A549 (cell line): ENCODE measurements around the gene FER1L5. TPM values are rescaled to one million over a fixed set of nuclear protein-coding genes. Genes with fewer than 3 reads are reported as not detected.

Experiments used
- ATAC-seq, 2 experiments: fragments of 200-7000 bp in 1 of 2; fragments of >200 bp in 1 of 2; cut with Nextera tagmentation in 1 of 2; cut with Tn5 transposase in 1 of 2; 3 replicates each; pipeline versions ENCODE4 v1.8.0 to v1.9.1; 2018 to 2020; ENCODE audit warnings: mild to moderate bottlenecking in 1 of 2, moderate library complexity in 1 of 2
- CTCF ChIA-PET: fragments of 300-600 bp; sonication (Branson Sonifier 250); formaldehyde crosslinking; extraction: SDS; loops from one replicate; lab custom pipeline; 2021; ENCODE audit warnings: antibody characterized with exemption, inconsistent platforms; lab: Yijun Ruan, JAX
- POLR2A ChIA-PET: fragments of 350-600 bp; formaldehyde crosslinking; extraction: SDS; loops from one replicate; lab custom pipeline; 2021; ENCODE audit warnings: antibody characterized with exemption, inconsistent platforms; lab: Yijun Ruan, JAX
- DNase-seq, 2 experiments: peaks; one replicate each; pipeline versions ENCODE4 v3.0.0 to v3.0.0-alpha.2; 2011 to 2016; ENCODE audit warnings: low read depth in 1 of 2, low spot score in 1 of 2
- FAIRE-seq: peaks from 2 replicates; lab custom pipeline; 2011; peaks lifted over from hg19 to GRCh38; lab: Jason Lieb, UNC
- H3K27ac ChIP-seq, 2 experiments: fragments of >200 bp; sonication (Bioruptor Twin); formaldehyde crosslinking; 3 replicates each; pipeline ENCODE4 v1.5.1; 2016 to 2017
- H3K4me1 ChIP-seq: fragments of >200 bp; sonication (Bioruptor Twin); formaldehyde crosslinking; 3 replicates; pipeline ENCODE4 v1.6.1; 2016
- H3K4me2 ChIP-seq: fragments of >200 bp; sonication (Bioruptor Twin); formaldehyde crosslinking; 3 replicates; pipeline ENCODE4 v1.6.1; 2016
- H3K4me3 ChIP-seq: fragments of >200 bp; sonication (Bioruptor Twin); formaldehyde crosslinking; 3 replicates; pipeline ENCODE4 v1.5.1; 2016
- H3K9me3 ChIP-seq: fragments of >200 bp; sonication (Bioruptor Twin); formaldehyde crosslinking; 3 replicates; pipeline ENCODE4 v1.6.1; 2016
- FOSB ChIP-seq: fragments of 250-450 bp; sonication (Bioruptor Pico); IDR thresholded peaks from 2 replicates; pipeline ENCODE4 v1.5.0; 2020; ENCODE audit warnings: mild to moderate bottlenecking, moderate library complexity
- FOSL2 ChIP-seq, 2 experiments: fragments of 450-650 bp in 1 of 2; fragments of >200 bp in 1 of 2; sonication (Bioruptor Twin) in 1 of 2; formaldehyde crosslinking; IDR thresholded peaks; 2 replicates each; pipeline versions ENCODE4 v1.5.0 to v1.6.1; 2016 to 2020; ENCODE audit warnings: mild to moderate bottlenecking in 1 of 2, moderate library complexity in 1 of 2
- GATA3 ChIP-seq: IDR thresholded peaks from 2 replicates; pipeline ENCODE4 v1.6.1; 2012; ENCODE audit warnings: borderline replicate concordance
- HDAC2 ChIP-seq: fragments of 200-600 bp; sonication (generic); IDR thresholded peaks from 2 replicates; pipeline ENCODE4 v1.6.1; 2016
- HOXB5 ChIP-seq: fragments of 250-450 bp; sonication (Bioruptor Pico); IDR thresholded peaks from 2 replicates; pipeline ENCODE4 v1.5.0; 2020; ENCODE audit warnings: mild to moderate bottlenecking, moderate library complexity
- MAFK ChIP-seq: fragments of 450-650 bp; IDR thresholded peaks from 2 replicates; pipeline ENCODE4 v1.6.1; 2014; ENCODE audit not compliant: partially characterized antibody
- RCOR1 ChIP-seq: fragments of 150-350 bp; IDR thresholded peaks from 2 replicates; pipeline ENCODE4 v1.6.1; 2014; ENCODE audit warnings: antibody characterized with exemption, low read length, low read depth
- SREBF2 ChIP-seq: fragments of 450-650 bp; IDR thresholded peaks from 2 replicates; pipeline ENCODE4 v1.6.1; 2014; ENCODE audit warnings: mild to moderate bottlenecking, moderate library complexity
- ZSCAN20 ChIP-seq: fragments of 250-450 bp; sonication (Bioruptor Pico); IDR thresholded peaks from 2 replicates; pipeline ENCODE4 v1.8.0; 2022; ENCODE audit warnings: mild to moderate bottlenecking, moderate library complexity
- WGBS: methylation state at CpG from one replicate; pipeline ENCODE4 v1.1.6; 2017; ENCODE audit errors: missing lambda C conversion rate; 5-methylcytosine and 5-hydroxymethylcytosine counted together
- polyA plus RNA-seq, 4 experiments: library from polyadenylated mRNA; depleted of rRNA in 3 of 4; stranded (reverse); fragments of >200 nt; fragmentation: RNase III in 1 of 4; extraction: RNeasy Plus Mini Kit Qiagen cat#74134 plus additional on column Dnase treatment in 1 of 4; gene quantifications; 2 replicates in 3 of 4; 3 replicates in 1 of 4; pipeline ENCODE4 v1.2.3, GENCODE V29; 2011 to 2017
- TF ChIP-seq, protein P1 (sequence below): fragments of 250-450 bp; sonication (Bioruptor Pico); IDR thresholded peaks from 2 replicates; pipeline ENCODE4 v1.5.0; 2020; ENCODE audit warnings: low read depth, mild to moderate bottlenecking, moderate library complexity
- TF ChIP-seq, protein P2 (sequence below): fragments of 450-650 bp; IDR thresholded peaks from 2 replicates; pipeline ENCODE4 v1.6.1; 2014; ENCODE audit warnings: antibody characterized with exemption

FER1L5 gene
- polyA plus RNA-seq, 2 of the 4 experiments (the other 2 are of a cell fraction): 0.01 TPM; not detected in 1

DNA sequence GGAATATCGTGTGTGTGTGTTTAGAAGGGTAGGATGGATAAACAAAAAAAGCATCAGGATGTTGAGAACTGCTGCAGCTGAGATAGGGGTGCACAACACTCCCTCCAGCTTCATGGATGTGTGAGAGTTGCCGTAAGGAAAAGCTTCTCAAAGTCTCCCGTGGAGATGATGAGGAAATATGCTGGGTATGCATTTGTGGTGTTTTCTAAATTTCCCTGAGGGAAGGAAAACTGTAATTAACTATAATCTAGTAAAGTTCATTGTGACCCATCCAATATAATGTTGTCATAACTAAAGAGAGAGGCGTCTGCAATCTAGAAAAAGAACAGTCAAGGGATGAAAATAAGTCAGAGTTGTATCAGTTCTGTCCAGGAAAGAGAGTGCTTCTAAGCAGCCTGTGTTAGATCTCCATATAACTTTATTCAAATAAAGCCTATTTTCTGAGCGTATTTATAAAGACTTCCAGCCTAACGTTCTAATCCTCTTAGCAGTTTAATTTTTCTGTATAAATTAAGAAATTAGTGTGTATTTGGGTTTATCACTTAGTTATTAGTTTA is 104.6 kb downstream of the FER1L5 start:
- Histone ChIP-seq H3K4me3 (no peak overlapping the region), H3K4me1 (peaks cover 15% of the 10 kb centered on the region; the same call in 2 of the 3 replicates), H3K4me2 (no peak overlapping the region), H3K27ac (no peak overlapping the region), H3K9me3 (no peaks in the 10 kb centered on the region)
- WGBS: 62% methylated on average over 6 of the region's 6 CpGs
- ChIA-PET CTCF (interaction anchor here (0.6 to 1.3 kb wide), 3 partner anchors 13 to 197 kb away, joined by 3 to 4 read pairs (median 3); no protein-coding TSS in a partner anchor), POLR2A (interaction anchor here (0.6 kb wide), 1 partner anchor 484 kb away, joined by 3 read pairs; no protein-coding TSS in a partner anchor)
- ATAC-seq (no peak), DNase-seq (no peak), FAIRE-seq (no peak)
- TF ChIP-seq RCOR1: no peak
- peak; percentile 36 for TF ChIP-seq MAFK
- TF ChIP-seq FOSB (CRISPR knock-in tag): no peak
- TF ChIP-seq HOXB5 (CRISPR knock-in tag): no peak

DNA sequence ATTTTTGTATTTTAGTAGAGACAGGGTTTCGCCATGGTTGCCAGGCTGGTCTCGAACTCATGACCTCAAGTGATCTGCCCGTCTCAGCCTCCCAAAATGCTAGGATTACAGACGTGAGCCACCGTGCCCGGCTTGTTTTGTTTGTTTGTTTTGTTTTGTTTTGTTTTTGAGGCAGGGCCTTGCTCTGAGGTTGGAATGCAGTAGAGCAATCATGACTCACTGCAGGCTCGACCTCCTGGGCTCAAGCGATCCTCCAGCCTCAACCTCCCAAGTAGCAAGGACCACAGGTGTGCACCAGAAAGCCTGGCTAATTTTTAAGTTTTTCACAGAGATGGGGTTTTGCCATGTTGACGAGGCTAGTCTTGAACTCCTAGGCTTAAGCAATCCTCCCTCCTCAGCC is 109.2 kb downstream of the FER1L5 start:
- ATAC-seq (peak in 1 of 2 experiments; percentile 47; a peak in 2 of 6 replicates), FAIRE-seq (no peak), DNase-seq (peak in 1 of 2 experiments; percentile 43)
- POLR2A ChIA-PET: no interaction called here
- 42% methylated on average over 9 of the region's 9 CpGs for WGBS
- Histone ChIP-seq H3K4me1 (peaks cover 15% of the 10 kb centered on the region; the same call in 2 of the 3 replicates), H3K4me2 (no peak overlapping the region), H3K9me3 (no peaks in the 10 kb centered on the region), H3K27ac (no peak overlapping the region), H3K4me3 (no peak overlapping the region)
- CTCF ChIA-PET: interaction anchor here (0.9 kb wide), 1 partner anchor 11 kb away, joined by 6 read pairs; no protein-coding TSS in a partner anchor
- TF ChIP-seq FOSL2 (IDR thresholded peaks at IDR 0.05) (no peak), FOSL2 (CRISPR knock-in tag; IDR thresholded peaks at IDR 0.05) (peak; percentile 20; the same call in 1 of the 2 replicates), GATA3 (no peak)

DNA sequence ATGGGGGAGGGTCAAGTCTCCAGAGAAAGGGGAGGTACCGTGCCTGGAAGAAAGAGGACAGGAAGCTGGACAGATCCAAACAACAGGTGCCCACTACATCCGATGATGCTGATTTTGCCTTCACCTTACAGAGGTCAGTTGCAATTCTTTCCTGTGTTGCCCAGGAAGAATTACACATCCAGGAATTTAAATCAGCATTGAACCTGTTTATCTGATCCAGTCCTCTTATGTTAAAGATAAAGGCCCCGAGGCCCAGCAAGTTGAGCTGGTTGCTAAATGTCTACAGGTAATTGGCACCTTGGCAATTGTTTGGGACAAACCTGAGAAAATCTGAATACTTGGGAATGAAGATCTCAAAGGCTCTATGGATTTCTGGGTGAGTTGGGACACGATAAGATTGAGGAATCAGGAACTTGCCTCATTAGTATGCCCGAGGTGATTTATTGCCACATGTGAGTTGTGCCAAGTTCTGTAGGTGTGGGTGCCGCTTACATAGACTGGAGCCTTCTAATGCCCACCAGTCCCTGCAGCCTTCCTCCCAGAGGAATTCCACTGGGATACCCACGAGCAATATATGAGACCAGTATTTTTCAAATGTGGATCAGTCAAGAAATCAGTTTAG is 111.2 kb downstream of the FER1L5 start:
- H3K4me2 ChIP-seq: no peak overlapping the region
- CTCF ChIA-PET: interaction anchor here (0.8 to 1.6 kb wide), 2 partner anchors 10 to 12 kb away, joined by 3 read pairs; no protein-coding TSS in a partner anchor
- POLR2A ChIA-PET: no interaction called here
- H3K27ac ChIP-seq: no peak overlapping the region
- FAIRE-seq (no peak), ATAC-seq (no peak), DNase-seq (no peak)
- no peak overlapping the region for H3K4me3 ChIP-seq
- WGBS: 60% methylated on average over 7 of the region's 7 CpGs
- TF ChIP-seq, protein P1, sequence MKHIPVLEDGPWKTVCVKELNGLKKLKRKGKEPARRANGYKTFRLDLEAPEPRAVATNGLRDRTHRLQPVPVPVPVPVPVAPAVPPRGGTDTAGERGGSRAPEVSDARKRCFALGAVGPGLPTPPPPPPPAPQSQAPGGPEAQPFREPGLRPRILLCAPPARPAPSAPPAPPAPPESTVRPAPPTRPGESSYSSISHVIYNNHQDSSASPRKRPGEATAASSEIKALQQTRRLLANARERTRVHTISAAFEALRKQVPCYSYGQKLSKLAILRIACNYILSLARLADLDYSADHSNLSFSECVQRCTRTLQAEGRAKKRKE (CRISPR knock-in tag): no peak
- no peaks in the 10 kb centered on the region for H3K9me3 ChIP-seq
- 0 out of 3 replicates have a peak, but pooled peaks cover 3% of the 10 kb centered on the region for H3K4me1 ChIP-seq

DNA sequence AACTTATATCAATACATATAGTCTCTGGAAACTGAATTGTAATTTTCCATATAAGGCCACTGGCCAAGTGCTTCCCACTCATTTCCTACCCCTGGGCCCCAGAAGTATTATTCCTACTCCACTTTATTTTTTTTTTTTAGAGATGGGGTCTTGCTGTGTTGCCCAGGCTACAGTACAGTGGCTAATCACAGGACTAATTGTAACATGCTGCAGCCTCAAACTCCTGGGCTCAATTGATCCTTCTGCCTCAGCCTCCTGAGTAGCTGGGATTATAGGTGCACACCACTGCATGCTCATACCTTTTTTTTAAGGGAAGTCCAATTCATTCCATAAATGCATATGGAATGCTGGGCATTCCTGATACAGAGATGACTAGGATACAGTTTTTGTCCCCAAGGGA is 111.8 kb downstream of the FER1L5 start:
- ChIA-PET CTCF (no interaction called here), POLR2A (no interaction called here)
- DNase-seq (no peak), ATAC-seq (no peak), FAIRE-seq (no peak)
- Histone ChIP-seq H3K9me3 (no peaks in the 10 kb centered on the region), H3K27ac (no peak overlapping the region), H3K4me3 (no peak overlapping the region)
- TF ChIP-seq SREBF2: no peak
- TF ChIP-seq, protein P2, sequence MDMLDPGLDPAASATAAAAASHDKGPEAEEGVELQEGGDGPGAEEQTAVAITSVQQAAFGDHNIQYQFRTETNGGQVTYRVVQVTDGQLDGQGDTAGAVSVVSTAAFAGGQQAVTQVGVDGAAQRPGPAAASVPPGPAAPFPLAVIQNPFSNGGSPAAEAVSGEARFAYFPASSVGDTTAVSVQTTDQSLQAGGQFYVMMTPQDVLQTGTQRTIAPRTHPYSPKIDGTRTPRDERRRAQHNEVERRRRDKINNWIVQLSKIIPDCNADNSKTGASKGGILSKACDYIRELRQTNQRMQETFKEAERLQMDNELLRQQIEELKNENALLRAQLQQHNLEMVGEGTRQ: no peak
- TF ChIP-seq HDAC2: no peak
- no peak for TF ChIP-seq ZSCAN20
- TF ChIP-seq, all 56 proteins: peak for 0
- Histone ChIP-seq H3K4me2 (no peak overlapping the region), H3K4me1 (0 out of 3 replicates have a peak, but pooled peaks cover 3% of the 10 kb centered on the region)

Other genes with a start within 250 kb of the FER1L5 start
- 0.20 and 0.28 TPM in 2 replicates for gene NEURL3, start 137.4 kb upstream of the FER1L5 start, polyA plus RNA-seq (2011; rRNA removed)
- 0.44 to 0.60 TPM (median 0.51 TPM) in 3 replicates for gene NEURL3, start 137.4 kb upstream of the FER1L5 start, polyA plus RNA-seq (2017; fragmentation: RNase III; extraction: RNeasy Plus Mini Kit Qiagen cat#74134 plus additional on column Dnase treatment)
- 1.2 and 1.5 TPM in 2 replicates for gene ARID5A, start 106.0 kb upstream of the FER1L5 start, polyA plus RNA-seq (2011; rRNA removed)
- gene ARID5A, start 106.0 kb upstream of the FER1L5 start, polyA plus RNA-seq (2017; fragmentation: RNase III; extraction: RNeasy Plus Mini Kit Qiagen cat#74134 plus additional on column Dnase treatment): 4.0 to 4.4 TPM (median 4.2 TPM) in 3 replicates
- 23.0 and 33.1 TPM in 2 replicates for gene KANSL3, start 4.5 kb upstream of the FER1L5 start, polyA plus RNA-seq (2011; rRNA removed)
- 25.2 to 26.7 TPM (median 25.9 TPM) in 3 replicates for gene KANSL3, start 4.5 kb upstream of the FER1L5 start, polyA plus RNA-seq (2017; fragmentation: RNase III; extraction: RNeasy Plus Mini Kit Qiagen cat#74134 plus additional on column Dnase treatment)
- gene LMAN2L, start 97.3 kb downstream of the FER1L5 start, polyA plus RNA-seq (2011; rRNA removed): 28.0 and 31.8 TPM in 2 replicates
- 24.3 to 25.4 TPM (median 24.8 TPM) in 3 replicates for gene LMAN2L, start 97.3 kb downstream of the FER1L5 start, polyA plus RNA-seq (2017; fragmentation: RNase III; extraction: RNeasy Plus Mini Kit Qiagen cat#74134 plus additional on column Dnase treatment)
- 11.2 and 15.0 TPM in 2 replicates for gene CNNM4, start 118.1 kb downstream of the FER1L5 start, polyA plus RNA-seq (2011; rRNA removed)
- 8.5 to 8.8 TPM (median 8.8 TPM) in 3 replicates for gene CNNM4, start 118.1 kb downstream of the FER1L5 start, polyA plus RNA-seq (2017; fragmentation: RNase III; extraction: RNeasy Plus Mini Kit Qiagen cat#74134 plus additional on column Dnase treatment)
- 11.8 and 13.6 TPM in 2 replicates for gene CNNM3, start 173.5 kb downstream of the FER1L5 start, polyA plus RNA-seq (2011; rRNA removed)
- 13.2 to 15.3 TPM (median 14.1 TPM) in 3 replicates for gene CNNM3, start 173.5 kb downstream of the FER1L5 start, polyA plus RNA-seq (2017; fragmentation: RNase III; extraction: RNeasy Plus Mini Kit Qiagen cat#74134 plus additional on column Dnase treatment)
- 1.6 and 1.9 TPM in 2 replicates for gene ANKRD23, start 201.3 kb downstream of the FER1L5 start, polyA plus RNA-seq (2011; rRNA removed)
- 2.1 to 2.5 TPM (median 2.4 TPM) in 3 replicates for gene ANKRD23, start 201.3 kb downstream of the FER1L5 start, polyA plus RNA-seq (2017; fragmentation: RNase III; extraction: RNeasy Plus Mini Kit Qiagen cat#74134 plus additional on column Dnase treatment)
- 6.3 and 6.4 TPM in 2 replicates for gene ANKRD39, start 215.3 kb downstream of the FER1L5 start, polyA plus RNA-seq (2011; rRNA removed)
- gene ANKRD39, start 215.3 kb downstream of the FER1L5 start, polyA plus RNA-seq (2017; fragmentation: RNase III; extraction: RNeasy Plus Mini Kit Qiagen cat#74134 plus additional on column Dnase treatment): 16.4 to 16.5 TPM (median 16.5 TPM) in 3 replicates
- gene SEMA4C, start 227.3 kb downstream of the FER1L5 start, polyA plus RNA-seq (2011; rRNA removed): 11.0 and 16.4 TPM in 2 replicates
- 12.3 to 15.1 TPM (median 14.4 TPM) in 3 replicates for gene SEMA4C, start 227.3 kb downstream of the FER1L5 start, polyA plus RNA-seq (2017; fragmentation: RNase III; extraction: RNeasy Plus Mini Kit Qiagen cat#74134 plus additional on column Dnase treatment)